Lower leg skin (tissue), 4 donors: ENCODE results near the gene ARL10. TPM values are rescaled to one million over a fixed set of nuclear protein-coding genes. Genes with fewer than 3 reads are reported as not detected.
"Not testable (repeated sequence)": the region's sequence is repeated elsewhere in the genome, so short reads cannot be mapped to it uniquely, and the experiment has no call there.

Source experiments
- DNase-seq, 2 donors: peaks; one replicate each; pipeline ENCODE4 v3.0.0-alpha.2; 2019; ENCODE audit warnings: low spot score in 2 of 2
- H3K4me3 ChIP-seq: fragments of 200-600 bp; sonication (generic); 2 replicates; pipeline ENCODE4 v1.5.1; 2017; ENCODE audit warnings: mild to moderate bottlenecking, low read depth; ENCODE audit not compliant: poor library complexity, severe bottlenecking
- CTCF ChIP-seq, 3 donors: fragments of 450-650 bp; IDR thresholded peaks; one replicate each; pipeline ENCODE4 v1.5.1; 2016; ENCODE audit warnings: antibody characterized with exemption in 3 of 3, mild to moderate bottlenecking in 3 of 3, moderate library complexity in 2 of 3
- POLR2A ChIP-seq, 2 donors: fragments of 450-650 bp; IDR thresholded peaks; one replicate each; pipeline ENCODE4 v1.6.1; 2016 to 2017; ENCODE audit warnings: antibody characterized with exemption in 2 of 2, mild to moderate bottlenecking in 1 of 2, moderate library complexity in 1 of 2
- WGBS, 2 donors: methylation state at CpG; one replicate each; pipeline ENCODE4 v1.1.5; 2018; 5-methylcytosine and 5-hydroxymethylcytosine counted together
- intact Hi-C: fragments of 100-400 bp; cut with DNase I; formaldehyde crosslinking; loops from one replicate; pipeline ENCODE4 v1.15.0; 2023; ENCODE audit warnings: low total_unique reads
- total RNA-seq, 4 donors: library from RNA; depleted of rRNA; stranded (reverse); fragments of >200 nt; gene quantifications; one replicate each; pipeline ENCODE4 v1.1.0, GENCODE V29; 2016

ARL10 gene
- total RNA-seq, 4 donors from 2014 or later: 6.1 to 13.5 (median 8.8) TPM

- H3K4me3 ChIP-seq: no peak overlapping the region
- intact Hi-C loops: no loop called here
- 63 to 70% methylated on average over 9 of the region's 9 CpGs for WGBS, 2 donors
- TF ChIP-seq CTCF (IDR thresholded peaks at IDR 0.05) (no peak), POLR2A (IDR thresholded peaks at IDR 0.05) (no peak)
- DNase-seq: peak in 1 of 2 donors; percentile 68
Measured at GRCh38 chr5:176406436-176407052, 41.3 kb downstream of the ARL10 start.

- WGBS, 2 donors: 54 to 63% methylated on average over 6 of the region's 6 CpGs
- intact Hi-C loops: no loop called here
- DNase-seq: peak; percentile 48 to 83
- no peak for TF ChIP-seq POLR2A (IDR thresholded peaks at IDR 0.05)
- no peak for TF ChIP-seq CTCF (IDR thresholded peaks at IDR 0.05)
- H3K4me3 ChIP-seq: no peak overlapping the region
Measured at GRCh38 chr5:176407456-176408251, 42.4 kb downstream of the ARL10 start.

- H3K4me3 ChIP-seq, intact Hi-C loops: not testable (repeated sequence)
- peak in 1 of 2 donors; percentile 76 for DNase-seq
- WGBS, 2 donors: 69 to 72% methylated on average over 10 of the region's 10 CpGs
Measured at GRCh38 chr5:176408252-176408573, 42.9 kb downstream of the ARL10 start.

- H3K4me3 ChIP-seq: no peak overlapping the region
- intact Hi-C loops: no loop called here
- 87 to 92% methylated on average over 5 of the region's 5 CpGs for whole genome bisulfite sequencing, 2 donors
- DNase-seq: peak in 1 of 2 donors; percentile 85
- no peak for TF ChIP-seq CTCF (IDR thresholded peaks at IDR 0.05)
- TF ChIP-seq POLR2A (IDR thresholded peaks at IDR 0.05): no peak
Measured at GRCh38 chr5:176408590-176408989, 43.3 kb downstream of the ARL10 start.

GRCh38 chr5:176409765-176410164 lies 44.5 kb downstream of the ARL10 start:
- DNase-seq: peak in 1 of 2 donors; percentile 66
- TF ChIP-seq POLR2A (IDR thresholded peaks at IDR 0.05) (no peak), CTCF (IDR thresholded peaks at IDR 0.05) (no peak)
- 86 to 90% methylated on average over 4 of the region's 4 CpGs for WGBS, 2 donors
- H3K4me3 ChIP-seq: no peak overlapping the region
- intact Hi-C loops: loop anchor here (10.0 kb wide), 1 partner anchor 125 kb away; the partner anchor contains the start of gene RNF44

GRCh38 chr5:176410486-176411180 lies 45.3 kb downstream of the ARL10 start:
- intact Hi-C loops: loop anchor here (10.0 kb wide), 1 partner anchor 124 kb away; the partner anchor contains the start of gene RNF44
- TF ChIP-seq CTCF (IDR thresholded peaks at IDR 0.05) (no peak), POLR2A (IDR thresholded peaks at IDR 0.05) (no peak)
- H3K4me3 ChIP-seq: no peak overlapping the region
- 63 to 74% methylated on average over 5 of the region's 5 CpGs for WGBS, 2 donors
- DNase-seq: peak in 1 of 2 donors; percentile 66
